HEK293 (cell line): ENCODE measurements around the gene NOSIP.

ENCODE experiments used
- BCL11B ChIP-seq: fragments of 450-650 bp; formaldehyde crosslinking; IDR thresholded peaks from 2 replicates; pipeline ENCODE4 v1.5.1; 2016; ENCODE audit warnings: low read depth, missing biosample characterization, missing genetic modification characterization
- GFI1B ChIP-seq: fragments of 450-650 bp; formaldehyde crosslinking; IDR thresholded peaks from 2 replicates; pipeline ENCODE4 v1.5.1; 2016; ENCODE audit warnings: missing biosample characterization, missing genetic modification characterization
- HOXD13 ChIP-seq: sonication (generic); formaldehyde crosslinking; IDR thresholded peaks from 2 replicates; pipeline ENCODE4 v1.8.0; 2022; ENCODE audit warnings: missing genetic modification reagents, borderline replicate concordance
- KLF16 ChIP-seq: fragments of 450-650 bp; formaldehyde crosslinking; IDR thresholded peaks from 2 replicates; pipeline ENCODE4 v1.5.1; 2017; ENCODE audit warnings: missing biosample characterization, missing genetic modification characterization
- KLF8 ChIP-seq: fragments of 450-650 bp; formaldehyde crosslinking; IDR thresholded peaks from 2 replicates; pipeline ENCODE4 v1.5.1; 2016; ENCODE audit warnings: missing biosample characterization, missing genetic modification characterization
- MZF1 ChIP-seq: fragments of 450-650 bp; formaldehyde crosslinking; IDR thresholded peaks from 2 replicates; pipeline ENCODE4 v1.5.1; 2017; ENCODE audit warnings: missing biosample characterization, missing genetic modification characterization, borderline replicate concordance
- SALL2 ChIP-seq: fragments of 450-650 bp; formaldehyde crosslinking; IDR thresholded peaks from 2 replicates; pipeline ENCODE4 v1.5.0; 2017; ENCODE audit warnings: missing biosample characterization, mild to moderate bottlenecking, missing genetic modification characterization, borderline replicate concordance
- SCRT1 ChIP-seq: fragments of 450-650 bp; formaldehyde crosslinking; IDR thresholded peaks from 2 replicates; pipeline ENCODE4 v1.5.1; 2016; ENCODE audit warnings: missing biosample characterization, missing genetic modification characterization, borderline replicate concordance
- SP3 ChIP-seq: fragments of 450-650 bp; formaldehyde crosslinking; IDR thresholded peaks from 2 replicates; pipeline ENCODE4 v1.5.1; 2016; ENCODE audit warnings: missing biosample characterization, missing genetic modification characterization
- SP7 ChIP-seq: fragments of 450-650 bp; formaldehyde crosslinking; IDR thresholded peaks from 2 replicates; pipeline ENCODE4 v1.5.1; 2016; ENCODE audit warnings: missing biosample characterization, missing genetic modification characterization
- ZBTB20 ChIP-seq: fragments of 450-650 bp; formaldehyde crosslinking; IDR thresholded peaks from 2 replicates; pipeline ENCODE4 v1.5.1; 2016; ENCODE audit warnings: missing biosample characterization, missing genetic modification characterization
- ZBTB8A ChIP-seq: fragments of 450-650 bp; formaldehyde crosslinking; IDR thresholded peaks from 2 replicates; pipeline ENCODE4 v1.5.1; 2016; ENCODE audit warnings: missing biosample characterization, missing genetic modification characterization
- ZNF112 ChIP-seq: fragments of 450-650 bp; formaldehyde crosslinking; IDR thresholded peaks from 2 replicates; pipeline ENCODE4 v1.5.0; 2017; ENCODE audit warnings: missing biosample characterization, missing genetic modification characterization
- ZNF121 ChIP-seq: fragments of 450-650 bp; formaldehyde crosslinking; IDR thresholded peaks from 2 replicates; pipeline ENCODE4 v1.5.1; 2016; ENCODE audit warnings: missing biosample characterization, missing genetic modification characterization
- ZNF138 ChIP-seq: fragments of 450-650 bp; formaldehyde crosslinking; IDR thresholded peaks from 2 replicates; pipeline ENCODE4 v1.5.1; 2016; ENCODE audit warnings: missing biosample characterization, missing genetic modification characterization, borderline replicate concordance
- ZNF211 ChIP-seq: fragments of 450-650 bp; formaldehyde crosslinking; IDR thresholded peaks from 2 replicates; pipeline ENCODE4 v1.5.1; 2016; ENCODE audit warnings: low read depth, missing biosample characterization, missing genetic modification characterization
- ZNF324 ChIP-seq: fragments of 450-650 bp; formaldehyde crosslinking; IDR thresholded peaks from 2 replicates; pipeline ENCODE4 v1.5.1; 2016; ENCODE audit warnings: missing biosample characterization, missing genetic modification characterization
- ZNF366 ChIP-seq: fragments of 450-650 bp; formaldehyde crosslinking; conservative IDR thresholded peaks from 2 replicates; pipeline ENCODE4 v1.5.1; 2016; ENCODE audit warnings: missing biosample characterization, missing genetic modification characterization
- ZNF391 ChIP-seq: fragments of 450-650 bp; formaldehyde crosslinking; IDR thresholded peaks from 2 replicates; pipeline ENCODE4 v1.5.1; 2016; ENCODE audit warnings: low read depth, missing biosample characterization, missing genetic modification characterization, borderline replicate concordance
- ZNF426 ChIP-seq: fragments of 450-650 bp; formaldehyde crosslinking; IDR thresholded peaks from 2 replicates; pipeline ENCODE4 v1.5.1; 2017; ENCODE audit warnings: missing biosample characterization, missing genetic modification characterization, mild to moderate bottlenecking, inconsistent platforms, moderate library complexity
- ZNF555 ChIP-seq: fragments of 450-650 bp; formaldehyde crosslinking; conservative IDR thresholded peaks from 2 replicates; pipeline ENCODE4 v1.5.1; 2017; ENCODE audit warnings: missing biosample characterization, mild to moderate bottlenecking, missing genetic modification characterization, inconsistent platforms
- ZNF624 ChIP-seq: fragments of 450-650 bp; formaldehyde crosslinking; IDR thresholded peaks from 2 replicates; pipeline ENCODE4 v1.5.1; 2017; ENCODE audit warnings: missing biosample characterization, missing genetic modification characterization
- ZNF785 ChIP-seq: fragments of 450-650 bp; formaldehyde crosslinking; IDR thresholded peaks from 2 replicates; pipeline ENCODE4 v1.5.1; 2016; ENCODE audit warnings: missing biosample characterization, missing genetic modification characterization
- ZSCAN30 ChIP-seq: fragments of 450-650 bp; IDR thresholded peaks from 2 replicates; pipeline ENCODE4 v1.5.1; 2018; ENCODE audit warnings: missing biosample characterization, mild to moderate bottlenecking, missing genetic modification characterization, moderate library complexity
- ZXDB ChIP-seq: fragments of 450-650 bp; formaldehyde crosslinking; IDR thresholded peaks from 2 replicates; pipeline ENCODE4 v1.5.1; 2016; ENCODE audit warnings: missing biosample characterization, missing genetic modification characterization
- TF ChIP-seq, protein P1 (sequence below): fragments of 450-650 bp; formaldehyde crosslinking; IDR thresholded peaks from 2 replicates; pipeline ENCODE4 v1.5.1; 2016; ENCODE audit warnings: missing biosample characterization, missing genetic modification characterization
- TF ChIP-seq, protein P2 (sequence below): fragments of 450-650 bp; formaldehyde crosslinking; IDR thresholded peaks from 2 replicates; pipeline ENCODE4 v1.5.1; 2017; ENCODE audit warnings: missing biosample characterization, mild to moderate bottlenecking, missing genetic modification characterization, moderate library complexity
- TF ChIP-seq, protein P3 (sequence below): fragments of 450-650 bp; formaldehyde crosslinking; IDR thresholded peaks from 2 replicates; pipeline ENCODE4 v1.5.1; 2016; ENCODE audit warnings: missing biosample characterization, missing genetic modification characterization
- TF ChIP-seq, protein P4 (sequence below): fragments of 450-650 bp; formaldehyde crosslinking; IDR thresholded peaks from 2 replicates; pipeline ENCODE4 v1.5.1; 2016; ENCODE audit warnings: missing biosample characterization, missing genetic modification characterization
- TF ChIP-seq, protein P5 (sequence below): fragments of 450-650 bp; formaldehyde crosslinking; IDR thresholded peaks from 2 replicates; pipeline ENCODE4 v1.5.1; 2016; ENCODE audit warnings: missing biosample characterization, missing genetic modification characterization
- TF ChIP-seq, protein P6 (sequence below): fragments of 450-650 bp; formaldehyde crosslinking; IDR thresholded peaks from 2 replicates; pipeline ENCODE4 v1.5.1; 2016; ENCODE audit warnings: missing biosample characterization, missing genetic modification characterization

Gene NOSIP

GRCh38 chr19:49570138-49570856, 10.1 kb downstream of the NOSIP start (continued):
- TF ChIP-seq, protein P1, sequence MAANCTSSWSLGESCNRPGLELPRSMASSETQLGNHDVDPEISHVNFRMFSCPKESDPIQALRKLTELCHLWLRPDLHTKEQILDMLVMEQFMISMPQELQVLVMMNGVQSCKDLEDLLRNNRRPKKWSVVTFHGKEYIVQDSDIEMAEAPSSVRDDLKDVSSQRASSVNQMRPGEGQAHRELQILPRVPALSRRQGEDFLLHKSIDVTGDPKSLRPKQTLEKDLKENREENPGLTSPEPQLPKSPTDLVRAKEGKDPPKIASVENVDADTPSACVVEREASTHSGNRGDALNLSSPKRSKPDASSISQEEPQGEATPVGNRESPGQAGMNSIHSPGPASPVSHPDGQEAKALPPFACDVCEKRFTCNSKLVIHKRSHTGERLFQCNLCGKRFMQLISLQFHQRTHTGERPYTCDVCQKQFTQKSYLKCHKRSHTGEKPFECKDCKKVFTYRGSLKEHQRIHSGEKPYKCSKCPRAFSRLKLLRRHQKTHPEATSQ (tag by site-specific recombination): no peak
- TF ChIP-seq ZBTB8A (tag by site-specific recombination): no peak
- no peak for TF ChIP-seq ZXDB (tag by site-specific recombination)
- TF ChIP-seq ZNF211 (tag by site-specific recombination): no peak
- TF ChIP-seq, protein P2, sequence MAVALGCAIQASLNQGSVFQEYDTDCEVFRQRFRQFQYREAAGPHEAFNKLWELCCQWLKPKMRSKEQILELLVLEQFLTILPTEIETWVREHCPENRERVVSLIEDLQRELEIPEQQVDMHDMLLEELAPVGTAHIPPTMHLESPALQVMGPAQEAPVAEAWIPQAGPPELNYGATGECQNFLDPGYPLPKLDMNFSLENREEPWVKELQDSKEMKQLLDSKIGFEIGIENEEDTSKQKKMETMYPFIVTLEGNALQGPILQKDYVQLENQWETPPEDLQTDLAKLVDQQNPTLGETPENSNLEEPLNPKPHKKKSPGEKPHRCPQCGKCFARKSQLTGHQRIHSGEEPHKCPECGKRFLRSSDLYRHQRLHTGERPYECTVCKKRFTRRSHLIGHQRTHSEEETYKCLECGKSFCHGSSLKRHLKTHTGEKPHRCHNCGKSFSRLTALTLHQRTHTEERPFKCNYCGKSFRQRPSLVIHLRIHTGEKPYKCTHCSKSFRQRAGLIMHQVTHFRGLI: no peak
- TF ChIP-seq, protein P3, sequence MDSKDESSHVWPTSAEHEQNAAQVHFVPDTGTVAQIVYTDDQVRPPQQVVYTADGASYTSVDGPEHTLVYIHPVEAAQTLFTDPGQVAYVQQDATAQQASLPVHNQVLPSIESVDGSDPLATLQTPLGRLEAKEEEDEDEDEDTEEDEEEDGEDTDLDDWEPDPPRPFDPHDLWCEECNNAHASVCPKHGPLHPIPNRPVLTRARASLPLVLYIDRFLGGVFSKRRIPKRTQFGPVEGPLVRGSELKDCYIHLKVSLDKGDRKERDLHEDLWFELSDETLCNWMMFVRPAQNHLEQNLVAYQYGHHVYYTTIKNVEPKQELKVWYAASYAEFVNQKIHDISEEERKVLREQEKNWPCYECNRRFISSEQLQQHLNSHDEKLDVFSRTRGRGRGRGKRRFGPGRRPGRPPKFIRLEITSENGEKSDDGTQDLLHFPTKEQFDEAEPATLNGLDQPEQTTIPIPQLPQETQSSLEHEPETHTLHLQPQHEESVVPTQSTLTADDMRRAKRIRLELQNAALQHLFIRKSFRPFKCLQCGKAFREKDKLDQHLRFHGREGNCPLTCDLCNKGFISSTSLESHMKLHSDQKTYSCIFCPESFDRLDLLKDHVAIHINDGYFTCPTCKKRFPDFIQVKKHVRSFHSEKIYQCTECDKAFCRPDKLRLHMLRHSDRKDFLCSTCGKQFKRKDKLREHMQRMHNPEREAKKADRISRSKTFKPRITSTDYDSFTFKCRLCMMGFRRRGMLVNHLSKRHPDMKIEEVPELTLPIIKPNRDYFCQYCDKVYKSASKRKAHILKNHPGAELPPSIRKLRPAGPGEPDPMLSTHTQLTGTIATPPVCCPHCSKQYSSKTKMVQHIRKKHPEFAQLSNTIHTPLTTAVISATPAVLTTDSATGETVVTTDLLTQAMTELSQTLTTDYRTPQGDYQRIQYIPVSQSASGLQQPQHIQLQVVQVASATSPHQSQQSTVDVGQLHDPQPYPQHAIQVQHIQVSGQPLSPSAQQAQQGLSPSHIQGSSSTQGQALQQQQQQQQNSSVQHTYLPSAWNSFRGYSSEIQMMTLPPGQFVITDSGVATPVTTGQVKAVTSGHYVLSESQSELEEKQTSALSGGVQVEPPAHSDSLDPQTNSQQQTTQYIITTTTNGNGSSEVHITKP (tag by site-specific recombination): no peak
- TF ChIP-seq SALL2 (tag by site-specific recombination): no peak
- TF ChIP-seq MZF1 (tag by site-specific recombination): no peak
- no peak; the same call in 1 of the 2 replicates for TF ChIP-seq SP7 (tag by site-specific recombination)
- TF ChIP-seq ZNF555 (tag by site-specific recombination): no peak
- TF ChIP-seq SCRT1 (tag by site-specific recombination): peak; percentile 72
- no peak for TF ChIP-seq ZNF624 (tag by site-specific recombination)
- no peak for TF ChIP-seq ZNF121
- TF ChIP-seq, protein P4, sequence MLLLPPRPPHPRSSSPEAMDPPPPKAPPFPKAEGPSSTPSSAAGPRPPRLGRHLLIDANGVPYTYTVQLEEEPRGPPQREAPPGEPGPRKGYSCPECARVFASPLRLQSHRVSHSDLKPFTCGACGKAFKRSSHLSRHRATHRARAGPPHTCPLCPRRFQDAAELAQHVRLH (tag by site-specific recombination): no peak
- TF ChIP-seq SP3: no peak
- no peak for TF ChIP-seq KLF16 (tag by site-specific recombination)
- TF ChIP-seq ZNF391 (tag by site-specific recombination): no peak
- no peak for TF ChIP-seq ZNF785 (tag by site-specific recombination)
- no peak for TF ChIP-seq ZNF112 (tag by site-specific recombination)
- TF ChIP-seq GFI1B: no peak
- TF ChIP-seq ZSCAN30 (tag by site-specific recombination): peak; percentile 66; the same call in 1 of the 2 replicates
- TF ChIP-seq ZBTB20: no peak
- TF ChIP-seq HOXD13 (CRISPR knock-in tag): no peak
- TF ChIP-seq KLF8 (tag by site-specific recombination): peak; percentile 59; the same call in 1 of the 2 replicates
- TF ChIP-seq, protein P5, sequence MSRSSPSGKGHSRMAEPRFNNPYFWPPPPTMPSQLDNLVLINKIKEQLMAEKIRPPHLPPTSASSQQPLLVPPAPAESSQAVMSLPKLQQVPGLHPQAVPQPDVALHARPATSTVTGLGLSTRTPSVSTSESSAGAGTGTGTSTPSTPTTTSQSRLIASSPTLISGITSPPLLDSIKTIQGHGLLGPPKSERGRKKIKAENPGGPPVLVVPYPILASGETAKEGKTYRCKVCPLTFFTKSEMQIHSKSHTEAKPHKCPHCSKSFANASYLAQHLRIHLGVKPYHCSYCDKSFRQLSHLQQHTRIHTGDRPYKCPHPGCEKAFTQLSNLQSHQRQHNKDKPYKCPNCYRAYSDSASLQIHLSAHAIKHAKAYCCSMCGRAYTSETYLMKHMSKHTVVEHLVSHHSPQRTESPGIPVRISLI (tag by site-specific recombination): no peak
- no peak for TF ChIP-seq ZNF366 (tag by site-specific recombination)
- no peak for TF ChIP-seq ZNF426 (tag by site-specific recombination)
- no peak for TF ChIP-seq ZNF324 (tag by site-specific recombination)
- TF ChIP-seq BCL11B (tag by site-specific recombination): no peak
- TF ChIP-seq, protein P6, sequence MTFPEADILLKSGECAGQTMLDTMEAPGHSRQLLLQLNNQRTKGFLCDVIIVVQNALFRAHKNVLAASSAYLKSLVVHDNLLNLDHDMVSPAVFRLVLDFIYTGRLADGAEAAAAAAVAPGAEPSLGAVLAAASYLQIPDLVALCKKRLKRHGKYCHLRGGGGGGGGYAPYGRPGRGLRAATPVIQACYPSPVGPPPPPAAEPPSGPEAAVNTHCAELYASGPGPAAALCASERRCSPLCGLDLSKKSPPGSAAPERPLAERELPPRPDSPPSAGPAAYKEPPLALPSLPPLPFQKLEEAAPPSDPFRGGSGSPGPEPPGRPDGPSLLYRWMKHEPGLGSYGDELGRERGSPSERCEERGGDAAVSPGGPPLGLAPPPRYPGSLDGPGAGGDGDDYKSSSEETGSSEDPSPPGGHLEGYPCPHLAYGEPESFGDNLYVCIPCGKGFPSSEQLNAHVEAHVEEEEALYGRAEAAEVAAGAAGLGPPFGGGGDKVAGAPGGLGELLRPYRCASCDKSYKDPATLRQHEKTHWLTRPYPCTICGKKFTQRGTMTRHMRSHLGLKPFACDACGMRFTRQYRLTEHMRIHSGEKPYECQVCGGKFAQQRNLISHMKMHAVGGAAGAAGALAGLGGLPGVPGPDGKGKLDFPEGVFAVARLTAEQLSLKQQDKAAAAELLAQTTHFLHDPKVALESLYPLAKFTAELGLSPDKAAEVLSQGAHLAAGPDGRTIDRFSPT: no peak
- TF ChIP-seq ZNF138 (tag by site-specific recombination): no peak
